GM19372 (cell line): ENCODE measurements around the gene SLC25A26.

ENCODE experiments used
- ATAC-seq: cut with Tn5 transposase; IDR thresholded peaks from one replicate; pipeline ENCODE4 v1.9.1; 2021; ENCODE audit warnings: mild to moderate bottlenecking, low read depth, moderate library complexity; ENCODE audit not compliant: unreplicated experiment

SLC25A26 gene

GRCh38 chr3:66314455-66314854 lies 93.7 kb downstream of the SLC25A26 start:
- ATAC-seq = no peak

DNA sequence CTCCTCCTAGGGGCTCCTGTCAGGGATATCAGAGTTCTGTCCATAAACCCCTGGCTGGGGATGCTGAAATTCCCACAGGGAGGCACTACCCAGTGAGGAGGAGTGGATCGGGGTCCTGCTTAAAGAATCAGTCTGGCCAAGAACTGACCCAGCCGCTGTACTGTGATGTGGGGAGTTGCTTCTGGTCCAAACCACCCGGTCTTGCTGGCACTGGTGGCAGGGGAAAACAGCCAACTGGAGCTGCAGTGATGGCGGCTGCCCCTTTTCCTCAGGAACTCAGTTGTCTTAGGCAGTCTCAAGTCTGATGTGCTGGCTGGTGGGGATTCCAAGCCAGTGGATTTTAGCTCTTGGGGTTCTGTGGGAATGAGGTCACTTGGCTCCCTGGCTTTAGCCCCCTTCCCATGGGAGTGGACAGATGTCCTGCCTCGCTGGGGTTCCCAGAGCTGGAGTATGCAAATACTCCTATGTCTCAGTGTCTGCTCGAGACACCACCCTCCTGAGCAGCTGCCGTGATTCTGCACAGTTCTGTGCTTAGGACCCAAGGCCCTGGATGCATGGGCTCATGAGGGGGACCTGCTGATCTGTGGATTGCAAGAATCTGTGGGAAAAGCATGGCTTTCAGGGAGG lies 97.1 kb downstream of the SLC25A26 start:
- ATAC-seq = no peak

DNA sequence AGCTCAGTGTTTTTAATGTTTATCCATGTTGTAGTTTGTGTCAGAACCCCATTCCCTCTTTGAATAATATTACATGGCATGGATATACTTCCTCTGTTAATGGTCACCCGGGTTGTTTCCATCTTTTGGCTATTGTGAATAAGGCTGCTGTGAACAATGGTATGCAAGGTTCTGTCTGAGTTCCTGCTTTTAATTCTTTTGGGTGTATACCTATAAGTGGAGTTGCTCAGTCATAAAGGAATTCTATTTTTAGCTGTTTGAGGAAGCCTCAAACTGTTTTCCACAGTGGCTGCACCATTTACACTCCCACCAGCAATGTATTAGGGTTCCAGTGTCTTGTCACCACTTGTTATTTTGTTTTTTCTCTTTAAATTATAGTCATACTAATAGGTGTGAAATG lies 99.6 kb downstream of the SLC25A26 start:
- ATAC-seq = no peak

GRCh38 chr3:66322436-66322835 lies 101.6 kb downstream of the SLC25A26 start:
- ATAC-seq = no peak

GRCh38 chr3:66326340-66326739 lies 105.5 kb downstream of the SLC25A26 start:
- no peak for ATAC-seq

- no peak for ATAC-seq
Observed at GRCh38 chr3:66335671-66336070, 114.9 kb downstream of the SLC25A26 start.

DNA sequence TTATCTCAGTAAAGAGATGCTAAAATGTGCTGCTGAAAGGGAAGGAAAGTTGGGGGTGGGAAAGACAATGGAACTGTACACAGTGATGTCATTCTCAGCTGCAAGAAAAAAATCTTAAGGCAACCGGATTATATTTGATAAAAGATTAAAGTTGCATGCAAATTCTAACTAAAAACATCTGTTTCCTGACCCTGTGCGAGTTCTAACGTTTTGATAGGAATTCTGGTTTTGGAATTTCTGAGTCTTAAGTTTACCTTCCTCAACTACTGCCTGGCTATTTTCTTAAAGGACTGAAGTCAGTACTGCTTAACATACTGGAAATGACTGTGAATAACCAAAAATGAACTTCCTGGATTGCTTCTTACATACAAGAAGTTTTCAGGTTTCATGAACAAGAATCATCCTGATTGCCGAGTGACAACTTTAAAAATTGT lies 115.5 kb downstream of the SLC25A26 start:
- no peak for ATAC-seq

- no peak for ATAC-seq
Observed at GRCh38 chr3:66338927-66339326, 118.1 kb downstream of the SLC25A26 start.

GRCh38 chr3:66342717-66343356 lies 122.0 kb downstream of the SLC25A26 start:
- ATAC-seq = no peak

DNA sequence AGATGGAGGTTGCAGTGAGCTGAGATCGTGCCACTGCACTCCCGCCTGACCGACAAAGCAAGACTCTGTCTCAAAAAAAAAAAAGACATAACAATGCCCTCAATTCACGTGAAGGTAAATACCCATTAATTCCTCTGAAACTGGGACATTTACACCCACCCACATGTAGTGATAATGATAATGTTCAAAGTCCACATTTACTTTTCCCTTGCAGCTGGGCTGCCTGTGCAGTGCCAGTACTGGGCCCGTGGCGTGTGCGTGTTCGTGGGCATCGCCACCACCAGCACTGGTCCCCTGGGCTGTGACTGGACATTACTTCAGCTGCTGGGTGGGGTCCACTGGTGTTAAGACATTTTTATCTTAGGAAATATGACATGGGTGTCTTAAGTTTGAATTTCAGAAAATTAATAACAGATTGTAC lies 123.6 kb downstream of the SLC25A26 start:
- ATAC-seq = no peak

DNA sequence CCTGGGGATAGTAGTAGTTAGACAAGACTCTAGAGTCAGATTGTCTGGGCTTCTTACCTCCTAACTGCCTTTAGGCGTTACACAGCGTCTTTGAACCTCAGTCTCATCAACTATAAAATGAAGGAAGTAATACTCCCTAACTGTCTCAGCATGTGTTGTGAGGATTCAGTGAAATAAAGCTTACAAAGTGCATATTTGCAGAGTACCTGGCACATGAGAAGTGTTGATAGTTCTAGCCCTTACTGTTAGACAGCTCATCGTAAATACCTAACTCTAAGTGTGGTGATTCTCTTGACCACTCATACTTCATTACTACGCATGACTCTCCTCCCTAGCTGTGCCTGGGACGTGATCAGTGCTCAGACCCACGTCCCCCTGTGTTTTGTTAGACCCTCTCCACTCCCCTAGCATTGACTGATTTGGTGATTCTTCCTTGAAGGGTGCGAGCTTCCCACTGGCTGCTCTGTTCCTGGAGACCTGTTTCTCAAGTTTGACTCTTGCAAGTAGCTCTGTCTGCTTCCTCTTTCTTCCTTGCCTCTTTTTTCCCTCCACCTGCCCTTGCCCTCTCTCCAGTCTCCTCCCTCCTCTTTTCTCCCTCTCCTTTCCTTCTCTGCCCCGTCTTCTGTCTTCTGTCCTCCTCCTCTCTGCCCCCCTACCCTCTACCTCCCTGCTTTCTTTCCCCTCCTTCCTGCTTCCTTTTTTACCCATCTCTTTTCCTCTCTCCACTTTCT lies 124.2 kb downstream of the SLC25A26 start:
- ATAC-seq = no peak

- ATAC-seq = no peak
Observed at GRCh38 chr3:66348704-66349103, 127.9 kb downstream of the SLC25A26 start.

DNA sequence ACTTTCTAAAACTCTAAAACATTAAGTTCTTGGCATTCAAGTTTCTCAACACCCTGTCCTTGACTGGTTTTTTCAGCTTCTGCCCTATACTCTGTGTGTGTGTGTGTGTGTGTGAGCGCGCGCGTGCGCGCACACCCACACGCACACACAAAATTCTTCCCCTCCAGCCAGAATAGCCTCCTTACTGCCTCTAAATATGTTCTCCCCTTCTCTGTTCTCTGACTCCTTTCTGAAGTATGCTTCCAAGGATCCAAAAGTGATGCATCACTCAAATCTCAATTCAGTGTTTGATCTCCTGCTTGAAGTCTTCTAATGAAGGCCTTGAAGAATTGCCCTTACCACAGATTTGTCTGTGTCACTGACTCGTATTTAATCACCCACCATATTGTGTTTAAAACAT lies 129.8 kb downstream of the SLC25A26 start:
- no peak for ATAC-seq

GRCh38 chr3:66353039-66353438 lies 132.2 kb downstream of the SLC25A26 start:
- ATAC-seq = no peak

DNA sequence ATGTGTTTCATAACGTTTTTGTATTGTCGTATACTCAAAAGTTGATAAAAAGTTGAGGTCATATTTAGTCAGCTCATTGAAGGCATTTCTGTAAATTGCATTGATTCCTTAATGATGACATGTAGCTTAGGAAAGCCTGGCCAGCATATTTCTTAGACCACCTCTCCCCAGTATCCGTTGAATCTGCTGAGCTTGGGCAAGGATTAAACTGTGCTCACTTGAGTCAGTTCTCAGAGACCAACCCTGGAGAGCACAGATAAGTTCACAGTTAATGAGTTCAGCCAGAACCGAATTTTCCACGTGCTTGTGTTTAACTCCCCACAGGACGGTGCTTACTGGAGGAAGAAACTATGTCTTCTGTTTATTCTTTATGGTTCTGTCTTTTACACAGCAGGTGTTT lies 132.7 kb downstream of the SLC25A26 start:
- no peak for ATAC-seq

GRCh38 chr3:66354001-66354400 lies 133.2 kb downstream of the SLC25A26 start:
- no peak for ATAC-seq

DNA sequence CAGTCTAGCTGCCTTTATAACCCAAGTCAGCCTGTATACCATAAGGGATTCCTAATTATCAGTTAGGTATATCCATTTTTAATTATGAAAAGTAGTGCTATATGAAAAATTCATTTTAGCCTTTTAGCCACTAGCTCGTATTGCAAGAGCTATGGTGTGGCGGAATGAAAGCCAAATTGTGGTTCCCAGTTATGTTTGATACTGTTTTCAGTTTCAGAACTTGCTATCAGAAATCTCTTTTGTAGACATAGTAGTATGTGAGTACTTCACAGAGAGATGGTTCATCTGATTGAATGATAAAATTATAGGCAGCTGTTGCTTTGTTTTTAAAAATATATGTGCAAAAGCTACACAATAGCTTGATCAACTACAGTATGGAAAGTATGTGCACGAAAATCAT lies 134.6 kb downstream of the SLC25A26 start:
- ATAC-seq = peak; percentile 87

- ATAC-seq = no peak
Observed at GRCh38 chr3:66355997-66356396, 135.2 kb downstream of the SLC25A26 start.

DNA sequence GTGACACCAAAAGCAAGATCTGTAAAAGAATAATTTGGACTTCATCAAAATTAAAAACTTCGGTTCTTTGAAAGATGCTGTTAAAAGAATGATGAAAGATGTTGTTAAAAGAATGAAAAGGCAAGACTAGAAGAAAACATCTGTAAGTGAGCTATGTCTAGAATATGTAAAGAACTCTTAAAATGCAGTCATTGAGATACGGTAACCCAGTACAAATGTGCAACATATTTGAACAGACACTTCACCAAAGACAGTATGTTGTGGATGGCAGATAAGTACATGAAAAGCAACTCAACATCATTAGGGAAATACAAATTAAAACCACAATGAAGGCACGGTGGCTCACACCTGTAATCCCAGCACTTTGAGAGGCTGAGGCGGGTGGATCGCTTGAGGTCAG lies 140.6 kb downstream of the SLC25A26 start:
- no peak for ATAC-seq

DNA sequence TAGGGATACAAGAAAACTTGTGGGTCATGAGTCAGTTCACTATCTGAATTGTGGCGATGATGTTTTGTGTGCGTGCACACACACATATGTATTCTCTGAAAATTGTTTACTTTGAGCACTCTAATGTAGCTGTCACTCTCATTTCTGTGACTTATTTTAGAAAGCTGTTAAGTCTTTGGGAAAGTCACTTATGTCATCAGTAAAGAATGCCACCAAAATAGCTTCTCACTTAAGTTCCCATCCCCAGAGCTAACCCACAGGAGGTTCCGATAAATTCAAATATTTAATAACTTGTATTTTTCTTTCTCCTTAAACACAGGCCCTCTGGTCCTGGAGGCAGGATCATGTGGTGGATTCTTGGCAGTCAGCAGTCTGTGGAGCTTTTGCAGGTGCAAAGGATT lies 141.7 kb downstream of the SLC25A26 start:
- ATAC-seq = no peak

- ATAC-seq = no peak
Observed at GRCh38 chr3:66363148-66363547, 142.3 kb downstream of the SLC25A26 start.

- ATAC-seq = no peak
Observed at GRCh38 chr3:66365080-66365479, 144.3 kb downstream of the SLC25A26 start.
